Measurements from ENCODE around the gene SPOCK1.
"Not testable (repeated sequence)": the region's sequence is repeated elsewhere in the genome, so short reads cannot be mapped to it uniquely, and the experiment has no call there.

SPOCK1 gene

GRCh38 chr5:137498736-137499505, at the start of gene SPOCK1:
SPOCK1 (minus strand) TSS chr5:137499326.
- no peak for DNase-seq (ENCODE audit: low read depth)

- no peak for DNase-seq (ENCODE audit: low read depth)
These were observed 46.8 kb upstream of the SPOCK1 start for GRCh38 chr5:137545956-137546355.

GRCh38 chr5:137535449-137535848, 36.3 kb upstream of the SPOCK1 start:
- DNase-seq (ENCODE audit: low read depth) = not testable (repeated sequence)

- DNase-seq (ENCODE audit: low read depth) = no peak
These were observed 34.8 kb upstream of the SPOCK1 start for GRCh38 chr5:137533963-137534362.

- no peak for DNase-seq (ENCODE audit: low read depth)
These were observed 32.1 kb upstream of the SPOCK1 start for GRCh38 chr5:137531266-137531665.

- DNase-seq (ENCODE audit: low read depth) = no peak
These were observed 22.1 kb upstream of the SPOCK1 start for GRCh38 chr5:137521246-137521645.

GRCh38 chr5:137516961-137517360, 17.8 kb upstream of the SPOCK1 start:
- no peak for DNase-seq (ENCODE audit: low read depth)

- DNase-seq (ENCODE audit: low read depth) = no peak
These were observed 17.2 kb upstream of the SPOCK1 start for GRCh38 chr5:137516251-137516797.

- no peak for DNase-seq (ENCODE audit: low read depth)
These were observed 16.1 kb upstream of the SPOCK1 start for GRCh38 chr5:137515238-137515637.

GRCh38 chr5:137510671-137511070, 11.5 kb upstream of the SPOCK1 start:
- DNase-seq (ENCODE audit: low read depth) = no peak

GRCh38 chr5:137507150-137507549, 8.0 kb upstream of the SPOCK1 start:
- no peak for DNase-seq (ENCODE audit: low read depth)

GRCh38 chr5:137506296-137506695, 7.2 kb upstream of the SPOCK1 start:
- no peak for DNase-seq (ENCODE audit: low read depth)

GRCh38 chr5:137504916-137505315, 5.8 kb upstream of the SPOCK1 start:
- DNase-seq (ENCODE audit: low read depth) = no peak

GRCh38 chr5:137503456-137503855, 4.3 kb upstream of the SPOCK1 start:
- DNase-seq (ENCODE audit: low read depth) = no peak

- no peak for DNase-seq (ENCODE audit: low read depth)
These were observed 3.5 kb upstream of the SPOCK1 start for GRCh38 chr5:137502632-137503031.

GRCh38 chr5:137501846-137502406, 2.8 kb upstream of the SPOCK1 start:
- no peak for DNase-seq (ENCODE audit: low read depth)

GRCh38 chr5:137501226-137501625, 2.1 kb upstream of the SPOCK1 start:
- DNase-seq (ENCODE audit: low read depth) = no peak

GRCh38 chr5:137500615-137501225, 1.6 kb upstream of the SPOCK1 start:
- DNase-seq (ENCODE audit: low read depth) = no peak

- not testable (repeated sequence) for DNase-seq (ENCODE audit: low read depth)
These were observed 351 bp upstream of the SPOCK1 start for GRCh38 chr5:137499506-137499847.

GRCh38 chr5:137498301-137498735, 808 bp downstream of the SPOCK1 start:
- no peak for DNase-seq (ENCODE audit: low read depth)

- no peak for DNase-seq (ENCODE audit: low read depth)
These were observed 1.5 kb downstream of the SPOCK1 start for GRCh38 chr5:137497396-137498290.

GRCh38 chr5:137496919-137497318, 2.2 kb downstream of the SPOCK1 start:
- DNase-seq (ENCODE audit: low read depth) = no peak

Measured in non-pigmented ciliary epithelial cell (primary cell).